Measurements from ENCODE around the gene TRPM5.
A peak's percentile ranks its signal among the peaks of the same experiment; 100 is the strongest.

Gene TRPM5

GRCh38 chr11:2436013-2436520 is 8.2 kb downstream of the TRPM5 start:
- DNase-seq, result no peak

GRCh38 chr11:2435288-2436012 is 8.9 kb downstream of the TRPM5 start:
- DNase-seq, result no peak

- no peak for DNase-seq
Observed at GRCh38 chr11:2434506-2435255, 9.6 kb downstream of the TRPM5 start.

- DNase-seq, result no peak
Observed at GRCh38 chr11:2434008-2434407, 10.3 kb downstream of the TRPM5 start.

GRCh38 chr11:2433106-2433925 is 11.0 kb downstream of the TRPM5 start:
- DNase-seq, result no peak

- no peak for DNase-seq
Observed at GRCh38 chr11:2432628-2433071, 11.7 kb downstream of the TRPM5 start.

GRCh38 chr11:2432171-2432621 is 12.1 kb downstream of the TRPM5 start:
- no peak for DNase-seq

- DNase-seq, result no peak
Observed at GRCh38 chr11:2431395-2431794, 12.9 kb downstream of the TRPM5 start.

GRCh38 chr11:2428322-2428795 is 16.0 kb downstream of the TRPM5 start:
- peak; percentile 92 for DNase-seq

- no peak for DNase-seq
Observed at GRCh38 chr11:2427721-2428321, 16.5 kb downstream of the TRPM5 start.

GRCh38 chr11:2426826-2427521 is 17.3 kb downstream of the TRPM5 start:
- no peak for DNase-seq

GRCh38 chr11:2426221-2426620 is 18.1 kb downstream of the TRPM5 start:
- DNase-seq, result no peak

- no peak for DNase-seq
Observed at GRCh38 chr11:2425506-2425905, 18.8 kb downstream of the TRPM5 start.

GRCh38 chr11:2424811-2425495 is 19.4 kb downstream of the TRPM5 start:
- no peak for DNase-seq

- DNase-seq, result no peak
Observed at GRCh38 chr11:2423157-2424025, 20.9 kb downstream of the TRPM5 start.

- DNase-seq, result no peak
Observed at GRCh38 chr11:2422461-2423156, 21.7 kb downstream of the TRPM5 start.

GRCh38 chr11:2421996-2422395 is 22.3 kb downstream of the TRPM5 start:
- no peak for DNase-seq

GRCh38 chr11:2421226-2421994 is 22.9 kb downstream of the TRPM5 start:
- no peak for DNase-seq
